Brain microvascular endothelial cell (primary cell): ENCODE results near the gene CCR6.

Source experiments
- DNase-seq: peaks from one replicate; pipeline ENCODE4 v3.0.0-alpha.2; 2020
- H3K27ac ChIP-seq: fragments of 250-450 bp; sonication (Bioruptor Pico); 2 replicates; pipeline ENCODE4 v1.5.1; 2020; ENCODE audit warnings: mild to moderate bottlenecking, moderate library complexity
- H3K27me3 ChIP-seq: fragments of 250-450 bp; sonication (Bioruptor Pico); replicated peaks from 2 replicates; pipeline ENCODE4 v1.5.1; 2020; ENCODE audit warnings: mild to moderate bottlenecking
- H3K36me3 ChIP-seq: fragments of 250-450 bp; sonication (Bioruptor Pico); replicated peaks from 2 replicates; pipeline ENCODE4 v1.5.1; 2020; ENCODE audit warnings: mild to moderate bottlenecking
- H3K4me3 ChIP-seq: 2 replicates; pipeline ENCODE4 v1.5.1; 2011; ENCODE audit warnings: low read depth, mild to moderate bottlenecking, control low read depth, low read length, moderate library complexity
- CTCF ChIP-seq: IDR thresholded peaks from 2 replicates; pipeline ENCODE4 v1.5.1; 2011; ENCODE audit warnings: low read depth, mild to moderate bottlenecking, moderate library complexity, low read length, control low read depth, inconsistent platforms; ENCODE audit errors: missing control alignments
- in situ Hi-C: cut with HindIII; loops from 2 replicates; pipeline ENCODE4 v1.10.0; 2017; ENCODE audit warnings: low sequenced_read_pairs, low pct_ligation_motif_present

The CCR6 gene

GRCh38 chr6:167122827-167123657, at the start of gene CCR6:
TSS of gene CCR6 (plus strand) at chr6:167123096. CDS start at chr6:167136135, 13,039 bp downstream.
- in situ Hi-C loops, result no loop called here
- no peaks in the 10 kb centered on the region for H3K36me3 ChIP-seq
- DNase-seq, result no peak
- no peak within 1 kb of the TSS for H3K4me3 ChIP-seq
- no peak for TF ChIP-seq CTCF
- no peaks in the 10 kb centered on the region for H3K27me3 ChIP-seq
- no peak within 1 kb of the TSS for H3K27ac ChIP-seq

GRCh38 chr6:167073679-167074274, 49.1 kb upstream of the CCR6 start:
- no peak overlapping the region for H3K27ac ChIP-seq
- in situ Hi-C loops, result no loop called here

GRCh38 chr6:167077241-167077932, 45.5 kb upstream of the CCR6 start:
- H3K4me3 ChIP-seq, result no peak overlapping the region
- H3K27ac ChIP-seq, result no peak overlapping the region
- TF ChIP-seq CTCF, result no peak
- H3K36me3 ChIP-seq, result no peaks in the 10 kb centered on the region
- no peaks in the 10 kb centered on the region for H3K27me3 ChIP-seq
- DNase-seq, result no peak
- in situ Hi-C loops, result no loop called here

More at GRCh38 chr6:167073679-167074274, 49.1 kb upstream of the CCR6 start:
- TF ChIP-seq CTCF, result no peak
- no peaks in the 10 kb centered on the region for H3K36me3 ChIP-seq
- DNase-seq, result no peak
- H3K27me3 ChIP-seq, result no peaks in the 10 kb centered on the region
- no peak overlapping the region for H3K4me3 ChIP-seq

GRCh38 chr6:167078745-167079144, 44.2 kb upstream of the CCR6 start:
- no peak for TF ChIP-seq CTCF
- in situ Hi-C loops, result no loop called here
- no peaks in the 10 kb centered on the region for H3K36me3 ChIP-seq
- H3K4me3 ChIP-seq, result no peak overlapping the region
- no peak overlapping the region for H3K27ac ChIP-seq
- DNase-seq, result no peak
- H3K27me3 ChIP-seq, result no peaks in the 10 kb centered on the region

- no peak for DNase-seq
- TF ChIP-seq CTCF, result no peak
- H3K4me3 ChIP-seq, result no peak overlapping the region
- in situ Hi-C loops, result no loop called here
- no peaks in the 10 kb centered on the region for H3K36me3 ChIP-seq
- no peaks in the 10 kb centered on the region for H3K27me3 ChIP-seq
- H3K27ac ChIP-seq, result no peak overlapping the region
These were observed 43.0 kb upstream of the CCR6 start for GRCh38 chr6:167079853-167080297.
